Measurements from ENCODE around the gene ARF4. TPM values are rescaled to one million over a fixed set of nuclear protein-coding genes. Genes with fewer than 3 reads are reported as not detected.

ARF4 gene
- total RNA-seq, 1 experiment from 2014 or later = 117 TPM

DNA sequence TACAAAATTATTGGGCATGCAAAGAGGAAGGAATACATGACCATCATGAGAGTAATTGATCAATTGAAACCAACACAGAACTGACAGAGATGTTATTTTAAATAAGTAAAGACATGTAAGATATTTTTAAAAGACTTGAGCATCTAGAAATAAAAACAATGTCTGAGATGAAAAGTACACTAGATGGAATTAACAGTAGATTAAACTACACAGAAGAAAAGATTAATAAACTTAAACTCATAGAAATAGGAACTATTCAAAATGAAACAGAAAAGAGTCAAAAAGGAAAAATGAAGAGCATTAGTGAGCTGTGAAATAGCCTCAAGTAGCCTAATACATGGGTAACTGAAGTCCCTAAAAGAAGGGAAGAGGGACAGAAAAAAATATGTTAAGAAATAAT is 8.5 kb upstream of the ARF4 start:
- Mint-ChIP-seq H3K9me3 (peaks cover 52% of the 10 kb centered on the region), H3K27ac (no peak overlapping the region), H3K27me3 (ENCODE audit: low read depth) (peaks cover 9% of the 10 kb centered on the region), H3K4me1 (no peaks in the 10 kb centered on the region), H3K36me3 (peaks cover 40% of the 10 kb centered on the region), H3K4me3 (no peak overlapping the region)
- POLR2A ChIA-PET = no interaction called here
- TF ChIP-seq PRRX2 (CRISPR knock-in tag; IDR thresholded peaks at IDR 0.05) = no peak
- no peak for TF ChIP-seq USF1 (CRISPR knock-in tag; IDR thresholded peaks at IDR 0.05)
- TF ChIP-seq ZBTB43 (CRISPR knock-in tag; IDR thresholded peaks at IDR 0.05) = no peak
- TF ChIP-seq HMGA2 (CRISPR knock-in tag; IDR thresholded peaks at IDR 0.05) = no peak
- TF ChIP-seq MXD4 (CRISPR knock-in tag; IDR thresholded peaks at IDR 0.05; ENCODE audit: borderline replicate concordance) = no peak
- TF ChIP-seq, protein P1, sequence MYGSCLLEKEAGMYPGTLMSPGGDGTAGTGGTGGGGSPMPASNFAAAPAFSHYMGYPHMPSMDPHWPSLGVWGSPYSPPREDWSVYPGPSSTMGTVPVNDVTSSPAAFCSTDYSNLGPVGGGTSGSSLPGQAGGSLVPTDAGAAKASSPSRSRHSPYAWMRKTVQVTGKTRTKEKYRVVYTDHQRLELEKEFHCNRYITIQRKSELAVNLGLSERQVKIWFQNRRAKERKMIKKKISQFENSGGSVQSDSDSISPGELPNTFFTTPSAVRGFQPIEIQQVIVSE (CRISPR knock-in tag; IDR thresholded peaks at IDR 0.05; ENCODE audit: borderline replicate concordance) = no peak
- TF ChIP-seq, protein P2, sequence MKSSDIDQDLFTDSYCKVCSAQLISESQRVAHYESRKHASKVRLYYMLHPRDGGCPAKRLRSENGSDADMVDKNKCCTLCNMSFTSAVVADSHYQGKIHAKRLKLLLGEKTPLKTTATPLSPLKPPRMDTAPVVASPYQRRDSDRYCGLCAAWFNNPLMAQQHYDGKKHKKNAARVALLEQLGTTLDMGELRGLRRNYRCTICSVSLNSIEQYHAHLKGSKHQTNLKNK (CRISPR knock-in tag; IDR thresholded peaks at IDR 0.05) = no peak
- no peak for TF ChIP-seq JUN (CRISPR knock-in tag; IDR thresholded peaks at IDR 0.05)
- TF ChIP-seq TEAD1 (CRISPR knock-in tag; IDR thresholded peaks at IDR 0.05) = no peak
- TF ChIP-seq, protein P3, sequence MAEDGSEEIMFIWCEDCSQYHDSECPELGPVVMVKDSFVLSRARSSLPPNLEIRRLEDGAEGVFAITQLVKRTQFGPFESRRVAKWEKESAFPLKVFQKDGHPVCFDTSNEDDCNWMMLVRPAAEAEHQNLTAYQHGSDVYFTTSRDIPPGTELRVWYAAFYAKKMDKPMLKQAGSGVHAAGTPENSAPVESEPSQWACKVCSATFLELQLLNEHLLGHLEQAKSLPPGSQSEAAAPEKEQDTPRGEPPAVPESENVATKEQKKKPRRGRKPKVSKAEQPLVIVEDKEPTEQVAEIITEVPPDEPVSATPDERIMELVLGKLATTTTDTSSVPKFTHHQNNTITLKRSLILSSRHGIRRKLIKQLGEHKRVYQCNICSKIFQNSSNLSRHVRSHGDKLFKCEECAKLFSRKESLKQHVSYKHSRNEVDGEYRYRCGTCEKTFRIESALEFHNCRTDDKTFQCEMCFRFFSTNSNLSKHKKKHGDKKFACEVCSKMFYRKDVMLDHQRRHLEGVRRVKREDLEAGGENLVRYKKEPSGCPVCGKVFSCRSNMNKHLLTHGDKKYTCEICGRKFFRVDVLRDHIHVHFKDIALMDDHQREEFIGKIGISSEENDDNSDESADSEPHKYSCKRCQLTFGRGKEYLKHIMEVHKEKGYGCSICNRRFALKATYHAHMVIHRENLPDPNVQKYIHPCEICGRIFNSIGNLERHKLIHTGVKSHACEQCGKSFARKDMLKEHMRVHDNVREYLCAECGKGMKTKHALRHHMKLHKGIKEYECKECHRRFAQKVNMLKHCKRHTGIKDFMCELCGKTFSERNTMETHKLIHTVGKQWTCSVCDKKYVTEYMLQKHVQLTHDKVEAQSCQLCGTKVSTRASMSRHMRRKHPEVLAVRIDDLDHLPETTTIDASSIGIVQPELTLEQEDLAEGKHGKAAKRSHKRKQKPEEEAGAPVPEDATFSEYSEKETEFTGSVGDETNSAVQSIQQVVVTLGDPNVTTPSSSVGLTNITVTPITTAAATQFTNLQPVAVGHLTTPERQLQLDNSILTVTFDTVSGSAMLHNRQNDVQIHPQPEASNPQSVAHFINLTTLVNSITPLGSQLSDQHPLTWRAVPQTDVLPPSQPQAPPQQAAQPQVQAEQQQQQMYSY (CRISPR knock-in tag; IDR thresholded peaks at IDR 0.05) = no peak
- no peak for TF ChIP-seq ELF4 (CRISPR knock-in tag; IDR thresholded peaks at IDR 0.05; ENCODE audit: low read depth)
- TF ChIP-seq AFF4 (CRISPR knock-in tag; IDR thresholded peaks at IDR 0.05; ENCODE audit: borderline replicate concordance) = no peak
- no peak for TF ChIP-seq SMAD4 (CRISPR knock-in tag; IDR thresholded peaks at IDR 0.05)
- TF ChIP-seq ZNF219 (CRISPR knock-in tag; IDR thresholded peaks at IDR 0.05; ENCODE audit: borderline replicate concordance) = no peak
- CTCF ChIA-PET = no interaction called here
- no peak for DNase-seq (ENCODE audit: low spot score)
- ATAC-seq = no peak

DNA sequence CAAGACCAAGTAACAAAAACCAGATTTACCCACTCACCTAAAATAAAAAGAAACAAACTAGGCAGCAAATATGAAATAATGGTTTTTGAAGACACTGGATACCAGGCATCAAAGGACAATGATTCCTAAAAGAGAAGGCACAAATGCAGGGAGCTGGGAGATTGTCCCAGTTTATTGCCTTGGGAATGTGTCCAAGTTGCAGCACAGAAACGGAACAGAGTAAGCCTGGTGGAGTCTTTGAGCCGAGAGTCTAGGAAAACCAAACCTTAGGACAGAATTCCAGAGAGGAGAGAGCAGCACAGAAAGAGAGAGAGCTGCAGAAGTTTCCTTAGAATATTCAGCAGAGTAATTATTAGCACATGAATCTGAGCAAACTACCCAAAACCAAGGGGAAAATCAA is 7.8 kb upstream of the ARF4 start:
- Mint-ChIP-seq H3K36me3 (peaks cover 33% of the 10 kb centered on the region), H3K27ac (no peak overlapping the region), H3K9me3 (peaks cover 45% of the 10 kb centered on the region), H3K27me3 (ENCODE audit: low read depth) (peaks cover 9% of the 10 kb centered on the region), H3K4me1 (no peaks in the 10 kb centered on the region), H3K4me3 (no peak overlapping the region)
- TF ChIP-seq IRF2 (CRISPR knock-in tag; IDR thresholded peaks at IDR 0.05; ENCODE audit: borderline replicate concordance, low read depth) = no peak
- no peak for TF ChIP-seq CBFB (CRISPR knock-in tag; IDR thresholded peaks at IDR 0.05; ENCODE audit: low read depth)
- no peak for TF ChIP-seq RORB (CRISPR knock-in tag; IDR thresholded peaks at IDR 0.05)
- TF ChIP-seq MLX (CRISPR knock-in tag; IDR thresholded peaks at IDR 0.05) = no peak
- no peak for TF ChIP-seq ZNF423 (CRISPR knock-in tag; IDR thresholded peaks at IDR 0.05)
- TF ChIP-seq ATF2 (CRISPR knock-in tag; IDR thresholded peaks at IDR 0.05; ENCODE audit: borderline replicate concordance, low read depth) = no peak
- TF ChIP-seq NFATC4 (CRISPR knock-in tag; IDR thresholded peaks at IDR 0.05) = no peak
- no peak for TF ChIP-seq RELA (CRISPR knock-in tag; IDR thresholded peaks at IDR 0.05; ENCODE audit: borderline replicate concordance)
- TF ChIP-seq SOX15 (CRISPR knock-in tag; IDR thresholded peaks at IDR 0.05) = no peak
- DNase-seq (ENCODE audit: low spot score) = no peak
- POLR2A ChIA-PET = no interaction called here
- ATAC-seq = no peak
- CTCF ChIA-PET = no interaction called here

Data from WTC11 (cell line).